Stromal cell of bone marrow (primary cell): ENCODE data around the gene C2orf69.
A peak's percentile ranks its signal among the peaks of the same experiment; 100 is the strongest.

Source experiments
- DNase-seq: peaks from one replicate; pipeline ENCODE4 v3.0.0-alpha.2; 2012; ENCODE audit warnings: low read depth

The C2orf69 gene

GRCh38 chr2:199914372-199914958 lies 3.4 kb downstream of the C2orf69 start:
- DNase-seq = no peak

GRCh38 chr2:199916980-199917379 lies 5.9 kb downstream of the C2orf69 start:
- DNase-seq = no peak

DNA sequence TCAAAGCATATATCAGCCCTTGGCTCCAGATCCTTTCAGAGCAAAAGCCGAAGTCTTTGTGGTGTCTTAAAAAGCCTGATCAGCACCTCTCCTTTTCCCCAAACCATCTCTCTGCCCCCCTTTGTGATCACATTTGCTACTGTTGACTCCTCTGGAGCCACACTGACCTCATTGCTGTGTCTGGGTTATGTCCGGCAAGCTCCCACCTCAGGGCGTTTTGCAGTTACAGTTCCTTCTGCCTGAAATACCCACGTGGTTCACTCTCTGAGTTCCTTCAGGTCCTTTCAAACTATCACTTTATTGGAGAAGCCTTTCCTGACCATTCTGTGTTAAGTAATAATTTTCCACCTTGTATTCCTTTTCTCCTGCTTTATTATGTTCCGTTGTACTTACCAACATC lies 11.8 kb downstream of the C2orf69 start:
- DNase-seq = no peak

- DNase-seq = no peak
These were observed 12.8 kb downstream of the C2orf69 start for GRCh38 chr2:199923924-199924323.

- no peak for DNase-seq
These were observed 15.7 kb downstream of the C2orf69 start for GRCh38 chr2:199926806-199927205.

GRCh38 chr2:199928226-199928625 lies 17.1 kb downstream of the C2orf69 start:
- no peak for DNase-seq

- DNase-seq = no peak
These were observed 17.5 kb downstream of the C2orf69 start for GRCh38 chr2:199928626-199929025.

- no peak for DNase-seq
These were observed 18.2 kb downstream of the C2orf69 start for GRCh38 chr2:199929262-199929661.

DNA sequence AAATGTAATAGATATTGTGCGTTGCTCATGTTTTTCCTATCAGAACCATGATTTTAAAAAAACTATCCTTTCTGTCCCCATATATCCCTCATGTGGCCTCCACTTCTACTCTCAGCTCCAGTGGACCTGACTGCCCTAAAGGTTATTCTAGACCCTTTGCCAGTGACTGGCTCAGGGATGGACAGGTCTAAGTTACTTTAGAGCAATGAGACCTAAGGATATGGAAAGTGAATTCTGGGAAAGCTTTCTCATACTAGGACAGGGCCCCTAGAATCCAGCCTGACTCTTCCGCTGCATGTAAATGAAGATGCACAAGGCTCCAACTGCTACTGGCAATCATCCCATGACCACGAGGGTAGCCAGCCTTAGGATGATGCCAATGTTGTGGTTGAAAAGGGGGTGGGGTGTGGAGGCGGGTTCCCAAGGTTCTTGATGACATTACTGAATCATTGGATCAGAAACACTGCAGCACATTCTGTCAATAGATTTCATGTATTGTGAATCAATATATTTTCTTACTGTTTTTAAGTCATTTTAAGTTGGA lies 21.3 kb downstream of the C2orf69 start:
- peak; percentile 17 for DNase-seq

GRCh38 chr2:199933466-199933865 lies 22.4 kb downstream of the C2orf69 start:
- DNase-seq = no peak

- no peak for DNase-seq
These were observed 25.5 kb downstream of the C2orf69 start for GRCh38 chr2:199936554-199936953.

- peak; percentile 13 for DNase-seq
These were observed 29.3 kb downstream of the C2orf69 start for GRCh38 chr2:199940373-199940772.

GRCh38 chr2:199943373-199943772 lies 32.3 kb downstream of the C2orf69 start:
- DNase-seq = no peak

DNA sequence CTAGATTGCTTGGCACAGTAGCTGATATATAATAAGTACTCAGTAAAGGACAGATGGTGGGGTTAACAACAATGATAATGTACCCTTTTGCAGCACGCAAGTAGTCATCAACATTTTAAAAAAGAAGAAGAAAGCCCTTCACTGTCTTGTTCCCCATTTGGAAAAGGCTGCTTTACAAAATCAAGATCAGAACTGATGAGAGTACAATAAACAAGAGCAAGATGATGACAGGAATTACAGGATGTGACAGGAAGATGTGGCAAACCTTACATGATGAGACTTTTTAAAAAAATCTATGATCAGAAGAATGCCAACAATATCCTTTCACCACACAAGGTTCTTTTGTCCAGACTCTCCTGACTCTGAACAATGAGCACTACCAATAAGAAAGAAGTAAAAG lies 35.1 kb downstream of the C2orf69 start:
- no peak for DNase-seq

DNA sequence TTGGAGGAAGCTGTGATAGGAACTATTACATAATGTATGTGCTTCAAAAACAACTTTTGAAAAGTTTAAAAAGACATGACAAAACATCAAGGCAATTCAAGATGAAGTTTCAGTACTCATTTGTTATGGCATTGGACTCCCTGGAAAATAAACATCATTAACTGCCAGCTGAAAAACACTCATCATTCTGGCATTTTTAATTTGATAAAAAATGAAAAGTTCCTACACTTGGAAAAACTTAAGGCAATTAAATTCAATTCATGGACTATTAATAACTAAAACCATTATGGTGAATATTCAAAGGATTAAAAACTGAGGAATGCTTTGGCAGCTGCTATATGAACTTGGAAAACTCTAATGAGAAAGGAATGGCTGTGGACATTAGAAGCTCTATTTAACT lies 35.7 kb downstream of the C2orf69 start:
- peak; percentile 8 for DNase-seq

DNA sequence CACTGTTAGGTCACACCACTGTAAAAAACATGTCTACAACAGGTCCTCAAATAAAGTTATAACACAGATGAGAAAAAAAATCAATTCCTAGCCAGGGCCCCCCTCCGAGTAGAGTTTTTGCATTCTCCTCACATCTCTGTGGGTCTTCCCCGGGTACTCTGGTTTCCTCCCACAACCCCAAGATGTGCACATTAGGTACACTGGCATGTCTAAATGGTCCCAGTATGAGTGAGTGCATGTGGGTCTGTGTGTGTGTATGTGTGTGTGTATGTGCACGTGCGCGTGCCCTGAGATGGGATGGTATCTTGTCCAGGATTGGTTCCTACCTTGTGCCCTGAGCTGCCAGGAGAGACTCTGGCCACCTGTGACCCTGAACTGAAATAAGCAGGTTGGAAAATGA lies 39.3 kb downstream of the C2orf69 start:
- DNase-seq = no peak

GRCh38 chr2:199951023-199951422 lies 39.9 kb downstream of the C2orf69 start:
- DNase-seq = no peak

DNA sequence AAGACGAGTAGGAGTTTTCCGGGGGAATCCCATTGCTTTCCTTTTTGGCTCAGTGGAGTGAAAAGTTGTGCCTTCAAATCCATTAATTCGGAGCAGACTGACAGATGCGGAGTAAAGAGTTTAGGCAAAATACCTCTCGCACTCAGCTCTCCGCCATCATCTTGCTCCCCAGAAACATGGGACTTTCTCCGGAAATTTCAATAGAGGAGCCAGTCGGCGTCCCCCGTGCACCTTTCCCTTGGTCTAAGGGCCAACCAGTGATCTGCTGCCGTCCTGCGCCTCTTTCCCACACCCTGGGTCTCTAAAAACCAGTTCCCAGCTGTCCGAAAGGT lies 43.9 kb downstream of the C2orf69 start:
- no peak for DNase-seq

DNA sequence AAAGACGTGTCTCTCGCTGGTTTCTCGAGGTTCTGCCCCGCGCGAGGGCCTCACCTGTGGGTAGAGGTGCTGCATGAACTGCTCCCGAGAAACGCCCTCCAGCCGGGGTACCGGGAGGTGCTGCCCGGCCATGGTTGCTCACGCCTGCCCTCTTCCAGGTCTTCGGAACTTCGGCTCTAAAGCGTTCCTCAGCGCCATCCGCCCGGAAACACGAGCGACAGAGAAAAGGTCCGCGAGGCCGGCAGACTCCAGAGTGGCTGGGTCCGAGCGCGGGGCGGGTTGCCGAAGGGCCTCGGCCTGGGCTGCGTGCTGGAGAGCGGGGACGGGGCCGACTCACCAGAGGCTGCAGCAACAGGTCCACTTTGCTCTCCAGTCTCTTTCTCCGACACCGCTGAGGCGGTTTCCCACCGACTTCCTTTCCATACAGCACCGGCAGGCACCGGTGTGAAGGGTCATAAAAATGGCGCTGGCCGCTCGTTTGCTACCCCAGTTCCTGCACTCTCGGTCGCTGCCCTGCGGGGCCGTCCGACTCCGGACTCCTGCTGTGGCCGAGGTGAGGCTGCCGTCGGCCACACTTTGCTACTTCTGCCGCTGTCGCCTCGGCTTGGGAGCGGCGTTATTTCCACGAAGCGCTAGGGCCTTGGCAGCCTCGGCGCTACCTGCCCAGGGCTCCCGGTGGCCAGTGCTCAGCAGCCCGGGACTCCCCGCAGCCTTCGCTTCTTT lies 44.4 kb downstream of the C2orf69 start, which contains the start of the genes MAIP1 and TYW5:
Gene MAIP1, plus strand, starts transcription at position 244 of the 723 bp plus-strand sequence. Its CDS starts 217 bp downstream, at position 461.
Gene TYW5, minus strand, starts transcription at position 153 of the 723 bp plus-strand sequence. Its CDS starts 21 bp downstream, at position 132.
- peak; percentile 64 for DNase-seq

DNA sequence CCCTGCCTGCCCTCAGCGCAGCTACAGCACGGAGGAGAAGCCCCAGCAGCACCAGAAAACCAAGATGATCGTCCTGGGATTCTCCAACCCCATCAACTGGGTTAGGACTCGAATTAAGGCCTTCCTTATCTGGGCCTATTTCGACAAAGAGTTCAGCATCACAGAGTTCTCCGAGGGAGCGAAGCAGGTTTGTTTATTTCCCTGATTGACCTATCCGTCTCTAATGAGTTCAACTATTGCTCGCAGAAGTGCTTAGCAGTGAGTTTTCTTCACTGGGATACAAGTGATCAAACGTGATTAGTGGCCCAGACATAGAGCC lies 44.9 kb downstream of the C2orf69 start:
- DNase-seq = no peak

GRCh38 chr2:199958014-199958413 lies 46.9 kb downstream of the C2orf69 start:
- DNase-seq = no peak

DNA sequence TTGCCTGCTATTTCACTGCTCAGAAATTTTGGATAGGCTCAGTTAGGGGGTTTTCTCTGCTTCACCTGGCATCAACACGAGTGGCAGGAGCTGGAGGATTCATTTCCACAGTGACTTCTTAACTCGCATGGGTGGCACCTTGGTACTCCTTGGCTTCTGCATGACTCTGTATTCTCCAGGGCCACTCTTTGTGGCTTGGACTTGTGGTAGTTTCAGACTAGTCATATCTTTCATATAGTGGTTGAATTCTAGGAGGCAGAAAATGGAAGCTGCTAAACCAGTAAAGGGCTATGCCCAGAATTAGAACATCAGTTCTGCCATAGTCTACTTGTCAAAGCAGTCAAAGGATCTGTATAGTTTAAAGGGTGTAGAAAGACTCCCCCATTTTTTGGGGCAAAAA lies 51.1 kb downstream of the C2orf69 start:
- no peak for DNase-seq

DNA sequence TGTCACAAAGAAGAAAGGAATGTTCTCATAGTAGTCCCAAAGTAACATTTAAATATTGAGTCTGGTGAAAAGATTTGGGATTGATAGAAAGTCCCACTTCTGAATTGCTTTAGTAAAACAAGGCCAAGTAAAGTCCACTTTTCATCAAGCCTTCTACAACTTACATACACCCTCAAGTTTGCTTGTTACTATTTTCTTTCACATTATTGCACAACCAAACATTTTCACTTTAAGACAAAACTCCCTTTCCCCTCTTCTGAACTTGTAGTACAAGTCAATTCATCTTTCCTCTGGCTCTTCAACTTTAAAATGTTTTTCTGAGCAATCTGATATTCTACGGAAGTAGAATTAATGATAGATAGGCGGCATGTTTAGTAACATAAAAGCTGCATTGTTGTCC lies 55.3 kb downstream of the C2orf69 start:
- no peak for DNase-seq

- no peak for DNase-seq
These were observed 55.9 kb downstream of the C2orf69 start for GRCh38 chr2:199966976-199967375.
